GM19467 (cell line): ENCODE results near the gene VSNL1.
A peak's percentile ranks its signal among the peaks of the same experiment; 100 is the strongest.
"Not testable (repeated sequence)": the region's sequence is repeated elsewhere in the genome, so short reads cannot be mapped to it uniquely, and the experiment has no call there.

ENCODE experiments used
- ATAC-seq: cut with Tn5 transposase; IDR thresholded peaks from one replicate; pipeline ENCODE4 v1.9.1; 2021; ENCODE audit warnings: mild to moderate bottlenecking, moderate library complexity; ENCODE audit not compliant: unreplicated experiment

VSNL1 gene

GRCh38 chr2:17541531-17541950, 1.0 kb downstream of the VSNL1 start:
- no peak for ATAC-seq

DNA sequence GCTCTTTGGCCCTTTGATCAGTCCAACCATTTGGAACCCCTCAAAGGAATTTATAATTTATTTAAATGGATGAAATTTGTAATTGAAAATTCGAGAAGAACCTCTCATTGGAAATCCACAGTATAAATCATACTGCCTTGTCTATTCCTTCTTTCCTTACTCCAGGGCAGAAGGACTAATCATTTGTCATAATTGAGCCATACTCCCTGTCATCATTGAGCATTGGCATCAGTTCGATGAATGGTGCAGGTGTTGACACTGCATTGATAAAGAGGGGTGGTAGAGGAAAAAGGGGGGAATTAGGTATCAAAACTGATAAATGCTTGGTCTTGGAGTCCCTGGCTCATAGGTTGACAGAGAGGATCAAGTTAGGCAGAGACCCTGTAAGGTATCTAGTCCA, 2.0 kb downstream of the VSNL1 start:
- ATAC-seq = no peak

DNA sequence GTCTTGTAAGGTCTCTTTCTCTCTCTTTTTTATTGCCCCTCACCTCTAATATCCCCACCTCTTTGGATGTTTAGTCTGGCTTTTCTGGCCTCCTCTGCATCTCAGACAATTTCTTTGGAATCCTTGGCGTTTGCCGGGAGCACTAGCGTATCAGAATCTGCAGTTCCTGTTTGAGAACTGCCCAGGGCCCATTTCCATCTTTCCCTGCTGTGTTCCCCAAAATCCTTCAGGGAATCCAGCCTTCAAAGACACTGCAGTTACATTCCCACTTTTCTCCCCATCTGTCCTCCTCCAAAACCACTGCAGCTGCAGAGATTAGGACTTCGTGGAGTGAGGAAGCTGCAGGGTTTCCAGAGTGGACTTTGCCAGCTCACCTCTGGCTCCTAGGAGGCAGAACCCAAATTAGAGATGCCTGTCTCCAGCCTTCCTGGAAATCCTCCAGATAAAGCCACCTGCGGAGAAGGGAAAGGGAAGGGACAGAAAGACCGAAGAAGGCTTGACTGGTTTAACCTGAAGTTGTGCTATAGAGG, 2.7 kb downstream of the VSNL1 start:
- ATAC-seq = no peak

DNA sequence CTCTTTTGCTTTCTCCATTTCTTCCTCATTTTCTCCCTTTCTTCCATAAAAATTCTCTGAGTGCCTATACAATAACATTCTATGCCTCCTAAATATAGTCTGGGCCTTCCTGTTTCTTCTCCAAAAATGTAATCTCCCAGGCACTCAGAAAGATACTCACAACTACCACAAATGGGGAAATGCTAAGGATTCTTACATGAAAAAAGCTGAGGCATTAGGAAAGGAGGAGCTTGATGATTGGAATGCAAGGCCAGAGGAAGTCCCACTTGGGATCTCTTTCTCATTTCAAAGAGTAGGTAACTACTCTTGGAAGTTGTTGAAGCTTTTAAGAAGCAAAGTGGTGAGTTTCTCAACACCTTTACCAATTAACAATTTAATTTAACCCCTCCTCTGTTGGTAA, 3.4 kb downstream of the VSNL1 start:
- no peak for ATAC-seq

DNA sequence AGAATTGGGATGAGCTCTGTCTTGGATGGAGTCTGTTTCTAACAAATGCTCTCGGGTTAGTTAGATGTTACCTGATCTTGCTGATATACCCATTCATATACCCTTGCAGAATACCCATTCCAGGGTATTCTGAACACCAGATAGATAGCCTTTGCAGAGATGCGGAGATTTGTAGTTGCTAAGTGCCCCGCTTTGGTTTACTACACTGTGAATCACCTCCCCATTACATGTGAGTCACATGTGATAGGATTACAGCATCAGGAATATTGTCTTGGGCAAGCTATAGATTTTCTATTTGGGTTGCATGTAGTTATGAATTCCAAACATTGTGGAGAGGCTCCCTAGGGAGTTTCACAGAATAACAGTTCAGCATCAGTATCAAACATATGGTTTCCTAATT, 3.8 kb downstream of the VSNL1 start:
- ATAC-seq = no peak

- ATAC-seq = no peak
These were observed 5.5 kb downstream of the VSNL1 start for GRCh38 chr2:17545680-17546613.

DNA sequence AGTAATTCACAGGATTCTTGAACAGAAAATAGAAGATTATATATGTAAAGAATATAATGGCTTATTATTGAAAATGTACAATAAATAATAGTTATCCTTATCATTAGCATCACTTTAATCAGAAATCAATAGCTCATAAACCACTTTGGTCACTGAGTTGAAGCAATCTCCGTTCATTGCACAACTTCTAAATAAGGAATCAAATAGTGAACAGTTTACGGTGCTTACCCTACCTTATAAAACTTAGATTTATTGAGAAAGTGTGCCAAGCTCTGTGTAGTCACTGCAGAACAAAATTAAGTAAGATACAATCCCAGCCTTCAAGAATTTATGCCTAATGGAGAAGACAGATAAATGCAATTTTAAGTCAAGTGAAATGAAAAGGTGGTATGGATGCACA, 6.7 kb downstream of the VSNL1 start:
- no peak for ATAC-seq

GRCh38 chr2:17547737-17548136, 7.2 kb downstream of the VSNL1 start:
- ATAC-seq = no peak

GRCh38 chr2:17550907-17551306, 10.4 kb downstream of the VSNL1 start:
- no peak for ATAC-seq

DNA sequence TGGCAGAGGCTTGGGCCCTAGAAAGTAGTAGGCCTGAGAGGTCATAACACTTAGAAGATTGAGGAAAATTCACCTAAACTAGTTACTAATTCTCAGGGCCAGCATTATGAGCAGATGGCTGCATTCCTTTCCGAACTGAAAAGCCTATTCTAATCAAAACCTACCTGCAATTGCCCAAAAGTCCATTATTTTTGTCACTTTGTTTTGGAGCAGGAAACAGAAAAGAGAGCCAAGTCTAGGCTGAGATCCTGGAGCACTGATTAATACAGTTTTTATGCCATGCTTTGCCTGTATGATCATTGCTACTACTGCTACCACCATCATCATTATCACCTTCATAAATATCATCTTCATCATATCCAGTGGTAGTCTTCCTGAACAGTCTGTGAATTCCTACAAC, 14.7 kb downstream of the VSNL1 start:
- no peak for ATAC-seq

GRCh38 chr2:17557596-17557995, 17.1 kb downstream of the VSNL1 start:
- ATAC-seq = no peak

GRCh38 chr2:17558053-17558452, 17.6 kb downstream of the VSNL1 start:
- ATAC-seq = no peak

- ATAC-seq = no peak
These were observed 18.4 kb downstream of the VSNL1 start for GRCh38 chr2:17558878-17559277.

GRCh38 chr2:17565726-17566125, 25.2 kb downstream of the VSNL1 start:
- ATAC-seq = not testable (repeated sequence)

DNA sequence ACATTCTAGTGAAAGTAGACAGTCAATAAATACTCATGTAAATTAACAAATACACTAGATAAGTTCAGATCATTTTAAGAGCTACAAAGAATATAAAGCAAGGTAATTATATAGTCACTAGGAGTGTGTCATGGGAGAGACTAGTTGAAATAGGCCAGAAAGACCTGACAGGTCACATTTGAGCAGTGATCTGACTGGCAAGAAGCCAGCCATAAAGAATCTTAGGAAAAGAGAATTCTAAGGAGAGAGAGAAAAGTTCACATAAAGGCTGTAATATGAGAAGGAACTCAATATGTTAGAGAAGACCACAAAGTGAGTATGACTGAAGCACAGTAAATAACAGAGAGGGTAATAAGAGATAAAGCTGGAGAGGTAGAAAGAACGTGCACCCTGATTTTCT, 31.2 kb downstream of the VSNL1 start:
- ATAC-seq = no peak

GRCh38 chr2:17573085-17573803, 32.7 kb downstream of the VSNL1 start:
- ATAC-seq = no peak

DNA sequence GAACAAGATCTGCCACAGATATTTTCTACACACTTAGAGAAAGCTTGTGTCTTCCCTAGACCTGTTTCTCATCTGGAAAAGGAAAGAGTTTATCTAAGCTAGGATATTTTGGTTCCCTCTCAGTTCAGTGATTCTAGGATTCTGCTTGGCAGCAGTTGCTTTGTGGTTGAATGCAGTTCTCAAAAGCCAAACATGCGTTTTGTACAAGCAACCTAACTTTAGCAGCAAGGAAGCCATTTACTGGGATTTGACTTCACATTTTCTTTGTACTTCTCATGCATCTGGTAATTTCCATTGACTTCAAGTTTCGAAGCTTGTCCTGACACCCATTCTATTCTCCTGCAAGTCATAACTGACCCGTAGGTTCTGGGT, 33.3 kb downstream of the VSNL1 start:
- no peak for ATAC-seq

- no peak for ATAC-seq
These were observed 34.0 kb downstream of the VSNL1 start for GRCh38 chr2:17574406-17575073.

DNA sequence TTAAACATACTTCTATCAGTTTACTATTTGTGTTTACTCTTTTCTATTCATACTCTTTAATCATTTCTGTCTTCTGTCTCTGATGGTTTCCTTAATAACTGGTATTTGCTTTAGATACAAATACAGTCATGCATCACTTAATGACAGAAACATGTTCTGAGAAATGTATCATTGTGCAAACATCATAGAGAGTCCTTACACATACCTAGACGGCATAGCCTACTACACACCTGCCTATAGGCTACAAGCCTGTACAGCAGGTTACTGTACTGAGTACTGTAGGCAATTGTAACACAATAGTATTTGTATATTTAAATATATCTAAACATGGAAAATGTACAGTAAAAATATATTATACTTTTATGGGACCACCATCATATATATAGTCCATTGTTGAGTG, 36.3 kb downstream of the VSNL1 start:
- ATAC-seq = no peak

- peak; percentile 76 for ATAC-seq
These were observed 38.0 kb downstream of the VSNL1 start for GRCh38 chr2:17578466-17578928.

- ATAC-seq = no peak
These were observed 39.3 kb downstream of the VSNL1 start for GRCh38 chr2:17579605-17580318.
